Measurements from ENCODE around the gene TRPC4AP.
"Not testable (repeated sequence)": the region's sequence is repeated elsewhere in the genome, so short reads cannot be mapped to it uniquely, and the experiment has no call there.

TRPC4AP gene

GRCh38 chr20:35092524-35093266, at the start of gene TRPC4AP:
TSS of gene TRPC4AP (minus strand) at chr20:35092807. CDS start at chr20:35092781, 26 bp downstream.
- in situ Hi-C loops (cut with MboI; ENCODE audit: low sequenced_read_pairs) = no loop called here

GRCh38 chr20:35135867-35136586, 43.4 kb upstream of the TRPC4AP start:
- in situ Hi-C loops (cut with MboI; ENCODE audit: low sequenced_read_pairs) = no loop called here

- in situ Hi-C loops (cut with MboI; ENCODE audit: low sequenced_read_pairs) = no loop called here
Observed at GRCh38 chr20:35134880-35135279, 42.3 kb upstream of the TRPC4AP start.

GRCh38 chr20:35134472-35134871, 41.9 kb upstream of the TRPC4AP start:
- in situ Hi-C loops (cut with MboI; ENCODE audit: low sequenced_read_pairs) = no loop called here

GRCh38 chr20:35133735-35134134, 41.1 kb upstream of the TRPC4AP start:
- in situ Hi-C loops (cut with MboI; ENCODE audit: low sequenced_read_pairs) = no loop called here

- in situ Hi-C loops (cut with MboI; ENCODE audit: low sequenced_read_pairs) = no loop called here
Observed at GRCh38 chr20:35133031-35133430, 40.4 kb upstream of the TRPC4AP start.

- in situ Hi-C loops (cut with MboI; ENCODE audit: low sequenced_read_pairs) = no loop called here
Observed at GRCh38 chr20:35131934-35132333, 39.3 kb upstream of the TRPC4AP start.

GRCh38 chr20:35129647-35130069, 37.1 kb upstream of the TRPC4AP start:
- in situ Hi-C loops (cut with MboI; ENCODE audit: low sequenced_read_pairs) = no loop called here

- in situ Hi-C loops (cut with MboI; ENCODE audit: low sequenced_read_pairs) = no loop called here
Observed at GRCh38 chr20:35125753-35126152, 33.1 kb upstream of the TRPC4AP start.

GRCh38 chr20:35122756-35123405, 30.3 kb upstream of the TRPC4AP start:
- in situ Hi-C loops (cut with MboI; ENCODE audit: low sequenced_read_pairs) = no loop called here

GRCh38 chr20:35121186-35121585, 28.6 kb upstream of the TRPC4AP start:
- in situ Hi-C loops (cut with MboI; ENCODE audit: low sequenced_read_pairs) = no loop called here

- in situ Hi-C loops (cut with MboI; ENCODE audit: low sequenced_read_pairs) = no loop called here
Observed at GRCh38 chr20:35120012-35120701, 27.6 kb upstream of the TRPC4AP start.

GRCh38 chr20:35117629-35118028, 25.0 kb upstream of the TRPC4AP start:
- in situ Hi-C loops (cut with MboI; ENCODE audit: low sequenced_read_pairs) = no loop called here

GRCh38 chr20:35117196-35117595, 24.6 kb upstream of the TRPC4AP start:
- in situ Hi-C loops (cut with MboI; ENCODE audit: low sequenced_read_pairs) = no loop called here

GRCh38 chr20:35116258-35116657, 23.7 kb upstream of the TRPC4AP start:
- in situ Hi-C loops (cut with MboI; ENCODE audit: low sequenced_read_pairs) = no loop called here

GRCh38 chr20:35115606-35116005, 23.0 kb upstream of the TRPC4AP start:
- in situ Hi-C loops (cut with MboI; ENCODE audit: low sequenced_read_pairs) = no loop called here

GRCh38 chr20:35112276-35112675, 19.7 kb upstream of the TRPC4AP start:
- in situ Hi-C loops (cut with MboI; ENCODE audit: low sequenced_read_pairs) = not testable (repeated sequence)

GRCh38 chr20:35111141-35111888, 18.7 kb upstream of the TRPC4AP start:
- in situ Hi-C loops (cut with MboI; ENCODE audit: low sequenced_read_pairs) = no loop called here

GRCh38 chr20:35108921-35109320, 16.3 kb upstream of the TRPC4AP start:
- in situ Hi-C loops (cut with MboI; ENCODE audit: low sequenced_read_pairs) = no loop called here

GRCh38 chr20:35106827-35107380, 14.3 kb upstream of the TRPC4AP start:
- in situ Hi-C loops (cut with MboI; ENCODE audit: low sequenced_read_pairs) = no loop called here
